ENCODE measurements around the gene FKBP5. TPM values are rescaled to one million over a fixed set of nuclear protein-coding genes. Genes with fewer than 3 reads are reported as not detected.

FKBP5 gene
- total RNA-seq, 1 donor from 2014 or later = 156 TPM

DNA sequence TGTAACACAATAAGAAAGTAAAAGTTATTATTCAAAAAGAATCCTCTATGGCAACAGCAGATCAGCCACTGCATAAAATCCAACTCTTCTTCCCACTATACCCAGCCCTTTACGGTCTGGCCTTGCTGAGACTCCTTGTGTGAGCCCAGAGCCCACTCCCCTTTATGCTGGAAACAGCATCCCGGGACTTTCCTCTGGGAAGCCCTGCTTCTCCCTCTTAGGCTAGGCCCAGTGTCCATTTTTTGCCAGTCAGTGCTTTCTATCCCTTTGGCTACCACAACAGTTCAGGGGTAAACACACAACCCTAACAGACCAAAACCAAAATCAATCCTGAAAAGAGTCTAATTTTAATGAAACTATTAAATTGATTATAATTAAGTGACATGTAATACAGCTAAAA is 20.6 kb downstream of the FKBP5 start:
- peak; percentile 17 for ATAC-seq
- DNase-seq (ENCODE audit: low spot score) = no peak

DNA sequence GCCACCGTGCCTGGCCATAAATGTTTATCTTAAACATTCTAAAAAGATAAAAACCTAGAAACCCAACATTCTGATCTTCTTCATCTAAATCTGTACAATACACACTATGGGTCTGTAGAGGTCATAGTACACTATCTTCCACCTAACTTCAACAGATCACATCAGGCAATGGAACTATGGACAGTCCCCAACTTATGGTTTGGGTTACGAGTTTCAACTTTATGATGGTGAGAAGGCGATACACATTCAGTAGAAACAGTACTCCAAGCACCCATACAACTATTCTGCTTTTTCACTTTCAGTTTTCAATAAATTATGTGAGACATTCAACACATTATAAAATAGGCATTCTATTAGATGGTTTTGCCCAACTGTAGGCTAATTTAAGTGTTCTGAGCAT is 23.1 kb downstream of the FKBP5 start:
- DNase-seq (ENCODE audit: low spot score) (no peak), ATAC-seq (peak; percentile 21)

DNA sequence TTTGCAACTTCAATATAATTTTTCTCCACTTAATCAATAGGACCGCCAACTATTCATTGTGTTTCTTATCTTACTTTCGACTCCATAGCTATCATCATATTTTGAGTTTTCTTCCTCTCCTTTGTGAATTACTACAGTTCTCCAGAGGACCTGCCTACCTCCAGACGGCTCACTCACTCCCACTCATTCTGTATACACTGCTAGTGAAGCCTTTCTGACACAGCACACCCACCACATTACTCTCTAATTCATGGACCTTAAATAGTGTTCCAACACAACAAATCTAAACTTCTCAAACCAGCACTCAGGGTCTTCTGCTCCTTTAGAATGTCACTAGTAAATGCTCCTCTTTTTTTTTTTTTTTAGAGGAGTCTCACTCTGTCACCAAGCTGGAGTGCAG is 23.8 kb downstream of the FKBP5 start:
- ATAC-seq = peak; percentile 27
- DNase-seq (ENCODE audit: low spot score) = no peak

DNA sequence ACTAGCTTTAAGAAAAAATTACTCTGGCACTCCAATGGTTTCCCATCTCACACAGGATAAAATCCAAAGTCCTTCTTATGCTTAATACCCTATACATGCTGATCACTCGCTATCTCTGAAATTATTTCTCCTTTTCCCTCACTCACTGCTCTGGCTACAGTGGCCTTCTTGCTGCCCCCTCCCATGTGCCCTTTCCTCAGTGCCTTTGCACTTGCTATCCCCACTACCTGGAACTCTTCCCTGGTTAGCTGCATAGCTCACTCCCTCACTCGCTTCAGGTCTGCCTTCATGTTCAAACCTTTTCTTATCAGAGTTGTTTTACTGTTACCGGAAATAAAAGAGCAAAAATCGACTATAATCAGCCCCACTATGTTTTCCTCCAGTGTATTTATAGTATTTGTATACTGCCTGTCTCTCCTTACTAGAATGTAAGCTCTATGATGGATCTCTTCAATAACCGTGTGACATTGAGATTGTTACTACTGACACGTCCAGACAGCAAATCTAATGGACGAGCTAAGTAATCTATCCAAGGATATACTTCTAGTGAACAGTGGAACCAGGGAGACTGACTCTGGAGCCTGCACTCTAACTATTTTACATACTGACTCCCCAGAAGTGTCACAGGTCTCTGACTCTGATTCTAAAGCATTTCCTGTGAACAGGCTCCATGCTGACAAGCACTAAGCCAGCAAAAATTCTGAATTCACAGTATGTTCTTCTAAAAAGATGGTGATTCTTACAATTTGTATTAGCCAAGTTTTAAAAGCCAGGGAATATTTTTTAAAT is 25.1 kb downstream of the FKBP5 start:
- DNase-seq (ENCODE audit: low spot score) (no peak), ATAC-seq (peak; percentile 40)

DNA sequence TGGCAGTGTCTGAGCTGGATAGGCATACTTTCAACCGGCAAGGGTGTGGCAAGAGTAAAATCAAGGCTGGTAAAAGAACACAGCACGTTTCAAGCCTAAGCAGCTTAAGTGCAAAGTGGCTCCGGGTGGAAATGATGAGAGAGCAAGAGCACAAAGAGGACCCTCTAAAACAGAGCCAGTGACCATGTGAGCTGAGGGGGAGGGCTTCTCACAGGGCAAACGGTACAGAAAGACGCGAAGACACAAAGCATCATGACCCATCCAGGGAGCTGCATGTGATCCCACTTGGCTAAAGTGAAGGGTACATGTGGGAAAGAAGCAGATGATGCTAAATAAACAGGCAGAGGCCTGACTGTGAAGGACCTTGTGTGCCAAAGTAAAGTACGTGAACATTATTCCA is 25.7 kb downstream of the FKBP5 start:
- ATAC-seq (peak; percentile 45), DNase-seq (ENCODE audit: low spot score) (no peak)

DNA sequence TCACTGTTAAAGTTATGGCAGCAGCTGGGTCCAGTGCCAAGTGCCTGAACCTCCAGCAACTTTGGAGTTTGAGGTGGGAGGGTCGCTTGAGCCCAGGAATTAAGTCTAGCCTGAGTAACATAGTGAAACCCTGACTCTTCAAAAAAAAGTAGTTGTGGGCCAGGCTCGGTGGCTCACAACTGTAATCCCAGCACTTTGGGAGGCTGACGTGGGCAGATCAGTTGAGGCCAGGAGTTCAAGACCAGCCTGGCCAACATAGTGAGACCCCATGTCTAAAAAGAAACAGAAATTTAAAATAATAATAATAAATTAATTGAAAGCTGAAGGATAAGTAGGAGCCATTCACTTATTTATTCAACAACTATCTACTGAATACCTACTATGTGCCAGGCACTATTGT is 33.8 kb downstream of the FKBP5 start:
- no peak for DNase-seq (ENCODE audit: low spot score)
- peak; percentile 31 for ATAC-seq

DNA sequence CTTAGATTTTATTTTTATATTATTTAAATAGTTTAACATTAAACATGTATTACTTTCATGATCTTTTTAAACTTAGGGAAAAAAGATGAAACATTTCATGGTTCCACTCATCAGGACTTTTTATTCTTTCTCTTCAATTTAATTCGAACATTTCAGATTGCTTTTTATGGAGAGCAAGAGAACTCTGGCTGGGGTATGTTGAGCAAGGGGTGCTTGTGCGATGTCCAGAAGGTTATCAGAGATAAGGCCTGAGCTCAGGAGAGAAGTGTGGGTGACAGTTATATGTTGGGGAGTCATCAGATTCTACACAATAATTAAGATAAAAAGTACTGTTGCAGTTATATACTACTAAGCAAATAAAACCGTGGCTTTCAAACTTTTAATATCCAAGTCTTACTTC is 37.5 kb downstream of the FKBP5 start:
- ATAC-seq (no peak), DNase-seq (ENCODE audit: low spot score) (no peak)

DNA sequence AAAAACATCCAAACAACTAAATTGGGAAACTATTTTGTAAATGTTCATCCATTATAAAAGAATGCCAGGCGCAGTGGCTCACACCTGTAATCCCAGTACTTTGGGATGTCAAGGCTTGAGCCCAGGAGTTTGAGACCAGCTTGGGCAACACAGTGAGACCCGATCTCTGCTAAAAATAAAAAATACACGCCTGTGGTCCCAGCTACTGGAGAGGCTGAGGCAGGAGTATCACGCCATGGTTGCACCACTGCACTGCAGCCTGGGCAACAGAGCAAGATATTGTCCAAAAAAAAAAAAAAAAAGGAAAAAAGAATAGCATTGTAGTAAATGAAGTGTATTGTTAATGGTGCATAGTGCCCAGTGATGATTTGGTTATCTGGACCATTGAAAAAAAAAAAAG is 38.7 kb downstream of the FKBP5 start:
- no peak for ATAC-seq
- no peak for DNase-seq (ENCODE audit: low spot score)

DNA sequence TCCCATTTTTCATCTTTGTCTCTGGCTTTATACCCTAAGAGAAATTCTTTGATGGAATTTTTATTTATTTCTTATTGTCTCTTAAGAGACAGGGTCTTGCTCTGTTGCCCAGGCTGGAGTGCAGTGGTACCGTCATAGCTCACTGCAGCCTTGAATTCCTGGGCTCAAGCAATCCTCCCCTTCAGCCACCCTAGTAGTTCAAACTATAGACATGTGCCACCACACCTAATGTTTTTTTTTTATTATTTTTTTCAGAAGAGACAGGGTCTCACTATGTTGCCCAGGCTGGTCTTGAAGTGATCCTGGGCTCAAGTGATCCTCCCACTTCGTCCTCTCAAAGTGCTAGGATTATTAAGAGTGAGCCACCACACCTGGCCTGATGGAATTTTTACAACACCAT is 40.5 kb downstream of the FKBP5 start:
- DNase-seq (ENCODE audit: low spot score) (no peak), ATAC-seq (no peak)

DNA sequence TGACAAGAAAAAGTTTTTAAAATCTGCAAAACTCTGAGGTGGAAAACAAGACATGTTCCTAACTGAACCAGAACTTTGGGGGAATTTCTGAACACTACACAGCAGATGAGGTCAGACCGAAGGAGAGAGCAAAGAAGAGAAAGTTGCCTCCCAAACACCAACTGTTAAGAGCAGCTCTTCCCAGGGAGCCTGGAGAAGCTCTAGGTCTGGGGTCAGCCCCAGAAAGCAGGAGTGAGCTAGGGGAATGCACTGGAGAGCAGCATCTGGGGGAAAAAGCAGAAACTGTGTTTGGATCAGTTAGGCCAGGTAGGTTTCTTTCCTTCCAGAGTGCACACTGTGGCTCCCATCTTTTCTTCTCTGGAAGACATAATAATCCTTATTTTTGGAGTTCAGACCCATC is 41.3 kb downstream of the FKBP5 start:
- ATAC-seq (no peak), DNase-seq (ENCODE audit: low spot score) (no peak)

DNA sequence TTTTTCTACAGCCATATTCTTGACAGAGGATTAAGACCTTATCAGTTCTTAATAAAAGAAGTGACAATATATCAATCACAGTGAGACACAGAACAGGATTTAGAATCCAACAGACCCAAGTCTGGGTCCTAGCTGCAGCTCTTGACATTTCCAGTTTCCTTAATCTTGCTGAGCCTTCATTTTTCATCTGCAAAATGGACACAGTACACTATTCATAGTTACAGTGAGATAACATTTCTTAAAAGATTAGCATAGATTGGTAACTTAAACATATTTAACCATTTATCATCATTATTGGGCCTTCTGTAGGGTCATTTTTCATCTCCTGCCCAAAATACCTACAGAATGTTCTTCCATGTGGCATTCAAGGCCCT is 45.6 kb downstream of the FKBP5 start:
- DNase-seq (ENCODE audit: low spot score) = no peak
- ATAC-seq = no peak

DNA sequence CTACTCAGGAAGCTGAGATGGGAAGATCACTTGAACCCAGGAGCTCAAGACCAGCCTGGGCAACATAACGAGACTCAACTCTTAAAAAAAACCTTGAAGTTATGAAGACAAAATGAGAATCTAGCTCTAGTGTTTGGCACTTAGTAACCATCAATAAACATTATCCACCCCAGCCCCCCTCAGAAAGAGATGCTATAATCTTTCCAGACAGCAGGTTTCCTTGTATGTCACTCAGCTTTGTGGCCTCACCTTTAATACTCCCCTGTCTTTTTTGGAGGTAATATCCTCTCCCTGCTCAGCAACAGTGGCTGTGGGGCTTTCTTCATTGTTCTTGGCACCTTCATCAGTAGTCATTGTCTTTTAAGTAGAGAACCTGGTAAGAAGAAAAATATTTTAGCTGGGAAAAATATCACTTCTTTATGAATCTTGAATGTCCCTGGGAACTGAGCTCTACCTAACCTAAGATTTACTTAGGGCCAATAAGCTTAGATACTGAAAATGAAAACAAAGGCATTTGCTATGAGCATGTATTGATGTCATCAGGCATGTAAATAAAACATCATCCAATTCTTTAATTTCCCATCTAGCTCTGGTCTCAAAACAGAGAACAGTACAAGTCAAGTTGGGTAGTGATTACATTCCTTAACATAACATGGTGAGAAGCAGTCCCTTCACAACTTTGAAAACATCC is 46.1 kb downstream of the FKBP5 start:
- ATAC-seq (no peak), DNase-seq (ENCODE audit: low spot score) (no peak)

DNA sequence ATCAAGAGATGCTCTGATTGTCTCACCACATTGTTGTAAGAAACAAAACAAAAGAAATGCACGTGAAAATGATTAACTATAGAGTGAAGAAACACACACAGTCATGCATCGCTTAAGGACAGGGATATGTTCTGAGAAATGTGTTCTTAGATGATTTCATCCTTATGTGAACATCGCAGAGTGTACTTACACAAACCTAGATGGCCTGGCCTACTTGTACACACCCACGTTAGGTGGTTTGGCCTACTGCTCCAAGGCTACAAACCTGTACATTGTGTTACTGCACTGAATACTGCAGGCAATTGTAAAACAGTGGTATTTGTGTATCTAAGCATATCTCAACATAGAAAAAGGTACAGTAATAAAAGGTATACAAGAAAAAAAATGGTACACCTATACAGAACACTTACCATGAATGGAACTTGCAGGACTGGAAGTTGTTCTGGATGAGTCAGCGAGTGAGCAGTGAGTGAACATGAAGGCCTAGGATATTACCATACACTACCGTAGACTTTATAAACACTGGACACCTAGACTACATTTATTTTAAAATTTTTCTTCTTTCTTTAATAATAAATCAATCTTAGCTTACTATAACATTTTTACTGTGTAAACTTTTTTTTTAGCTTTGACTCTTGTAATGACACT is 48.6 kb downstream of the FKBP5 start:
- ATAC-seq = no peak
- no peak for DNase-seq (ENCODE audit: low spot score)

DNA sequence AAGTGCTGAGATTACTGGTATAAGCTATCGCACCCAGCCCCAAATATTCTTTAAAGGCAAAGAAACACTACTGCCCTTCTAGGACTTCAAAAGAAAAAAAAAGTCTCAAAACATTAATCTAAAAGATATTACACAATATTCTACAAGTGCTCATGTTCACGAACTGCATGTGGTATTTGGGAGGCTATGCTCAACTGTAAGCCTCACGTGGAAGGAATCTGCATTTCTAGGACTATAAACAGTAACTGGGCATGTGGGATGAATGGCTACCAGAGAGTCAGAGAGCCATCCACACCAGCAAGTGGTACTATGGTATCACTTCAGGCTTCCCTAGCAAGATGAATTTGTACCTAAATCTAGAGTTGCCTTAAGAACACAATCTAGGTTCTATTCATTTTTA is 50.0 kb downstream of the FKBP5 start:
- DNase-seq (ENCODE audit: low spot score) = no peak

DNA sequence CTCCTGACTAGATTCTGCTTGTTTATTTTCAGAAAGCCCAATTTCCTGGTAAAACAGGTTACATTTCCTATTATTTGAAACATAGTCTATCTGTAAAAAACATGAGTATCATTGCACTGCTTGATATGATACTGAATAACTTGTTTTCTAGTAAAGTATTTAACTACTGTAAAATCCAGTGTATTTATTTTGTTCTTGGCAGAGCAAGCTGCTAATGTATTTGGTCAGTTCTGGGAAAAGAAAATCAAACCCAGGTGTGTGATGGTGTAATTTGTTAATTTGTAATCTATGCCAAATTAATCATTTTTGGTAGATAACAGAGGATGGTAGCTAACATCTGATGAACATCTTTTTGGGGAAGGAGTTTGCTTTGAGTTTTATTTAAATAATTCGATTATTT is 50.8 kb downstream of the FKBP5 start:
- DNase-seq (ENCODE audit: low spot score) (no peak), ATAC-seq (no peak)

More for the DNA sequence above, 50.0 kb downstream of the FKBP5 start:
- no peak for ATAC-seq

DNA sequence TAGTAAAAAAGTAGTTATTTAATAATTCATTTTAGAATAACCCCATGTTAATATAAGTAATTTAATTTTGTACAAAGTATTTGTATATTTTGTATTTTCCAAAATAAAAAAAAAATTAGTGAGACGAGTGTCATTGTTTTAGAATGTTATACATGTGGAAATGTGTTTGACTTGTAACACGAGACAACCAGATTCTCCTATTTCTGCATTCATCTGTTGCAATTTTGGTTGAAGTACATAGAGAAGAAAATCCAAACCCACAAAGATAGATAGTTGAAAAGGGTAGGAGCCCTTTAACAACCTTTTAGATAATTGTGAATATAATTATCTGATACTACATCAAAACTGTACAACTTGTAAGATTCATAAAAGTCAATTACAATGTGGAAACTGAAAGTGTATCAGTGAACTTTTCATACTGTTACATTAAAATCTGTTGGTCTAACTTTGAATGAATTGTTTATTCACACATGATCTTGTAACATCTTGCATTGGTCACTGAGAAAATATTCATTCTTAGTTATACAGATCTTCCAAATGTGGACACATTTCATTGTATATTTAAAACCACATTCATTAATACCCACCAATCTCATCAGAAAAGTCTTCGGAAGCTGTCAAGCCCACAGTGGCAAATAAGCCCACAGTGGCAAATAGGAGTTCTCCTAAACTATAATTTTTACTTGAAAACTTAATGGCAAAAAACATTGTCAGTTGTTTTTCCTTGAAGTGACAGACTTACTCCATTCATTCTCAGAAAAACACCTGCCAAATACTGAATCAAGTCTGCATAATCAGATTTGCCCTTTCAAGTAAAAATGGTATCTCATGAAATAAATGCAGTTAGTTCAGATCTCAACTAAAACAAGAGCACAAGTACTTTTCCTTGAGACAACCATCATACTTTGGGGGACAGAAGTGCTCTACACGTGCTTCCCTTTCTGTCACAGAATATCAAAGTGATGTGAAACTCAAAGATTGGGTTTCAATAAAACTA is 52.8 kb downstream of the FKBP5 start:
- DNase-seq (ENCODE audit: low spot score) (no peak), ATAC-seq (no peak)

DNA sequence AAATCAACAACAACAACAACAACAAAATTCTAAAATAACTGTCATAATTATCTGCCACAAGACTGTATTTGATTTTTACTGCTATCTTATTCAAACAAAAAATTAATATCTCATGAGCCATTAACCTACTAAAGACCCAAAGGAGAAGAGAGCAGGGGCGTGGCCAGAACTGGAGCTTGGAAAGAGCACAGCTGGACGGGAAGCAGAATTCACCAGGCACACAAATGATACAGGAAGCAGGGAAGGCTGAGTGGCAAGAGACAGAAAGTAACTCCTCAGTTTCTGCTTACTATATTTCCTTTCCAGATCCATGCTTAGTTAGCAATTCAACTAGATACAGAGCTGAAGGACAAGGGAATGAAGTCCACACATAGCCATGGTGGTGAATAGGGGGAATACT is 54.4 kb downstream of the FKBP5 start:
- peak; percentile 53 for ATAC-seq

DNA sequence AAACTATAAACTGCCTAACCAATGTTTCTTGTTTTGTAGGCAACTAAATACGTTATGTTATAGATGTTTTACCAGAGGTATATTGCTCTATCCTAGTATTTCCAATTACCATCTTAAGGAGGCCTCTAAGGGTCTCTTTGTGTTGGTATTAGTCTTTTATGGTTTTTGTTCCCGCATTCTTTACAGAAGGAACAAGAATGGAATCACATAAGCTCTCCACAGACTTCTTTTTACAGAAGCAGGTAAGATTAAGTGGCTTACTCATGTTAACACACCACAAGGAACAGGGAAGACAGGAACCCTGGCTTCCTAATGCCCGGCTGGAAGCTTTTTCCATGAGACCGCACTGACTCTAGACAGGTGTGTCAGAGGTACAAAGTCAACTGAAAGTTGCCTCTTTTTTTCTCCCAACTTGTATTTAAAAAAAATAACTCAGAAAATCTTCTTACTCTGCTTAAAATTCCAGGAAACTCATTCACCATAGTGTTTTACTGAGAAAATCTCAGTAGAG is 55.1 kb downstream of the FKBP5 start:
- ATAC-seq (peak; percentile 15), DNase-seq (ENCODE audit: low spot score) (no peak)

More for the DNA sequence above, 54.4 kb downstream of the FKBP5 start:
- DNase-seq (ENCODE audit: low spot score) = no peak

DNA sequence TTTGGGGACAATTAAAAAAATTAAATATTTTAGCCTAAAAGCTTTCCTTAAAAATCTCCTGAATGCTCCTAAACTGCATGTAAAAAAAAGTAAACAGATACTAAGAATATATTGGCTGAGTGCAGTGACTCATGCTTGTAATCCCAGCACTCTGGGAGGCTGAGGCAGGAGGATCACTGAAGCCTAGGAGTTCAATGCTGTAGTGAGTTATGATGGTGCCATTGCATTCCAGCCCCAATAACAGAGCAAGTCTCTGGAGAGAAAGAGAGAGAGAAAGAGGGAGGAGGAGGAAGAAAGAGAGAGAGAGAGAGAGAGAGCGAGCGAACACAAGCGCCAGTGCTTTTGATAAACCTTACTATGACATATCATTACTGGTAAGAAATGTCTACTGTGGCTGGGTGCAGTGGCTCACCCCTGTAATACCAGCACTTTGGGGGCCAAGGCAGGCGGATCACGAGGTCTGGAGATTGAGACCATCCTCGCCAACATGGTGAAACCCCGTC is 58.8 kb downstream of the FKBP5 start:
- no peak for DNase-seq (ENCODE audit: low spot score)
- no peak for ATAC-seq

DNA sequence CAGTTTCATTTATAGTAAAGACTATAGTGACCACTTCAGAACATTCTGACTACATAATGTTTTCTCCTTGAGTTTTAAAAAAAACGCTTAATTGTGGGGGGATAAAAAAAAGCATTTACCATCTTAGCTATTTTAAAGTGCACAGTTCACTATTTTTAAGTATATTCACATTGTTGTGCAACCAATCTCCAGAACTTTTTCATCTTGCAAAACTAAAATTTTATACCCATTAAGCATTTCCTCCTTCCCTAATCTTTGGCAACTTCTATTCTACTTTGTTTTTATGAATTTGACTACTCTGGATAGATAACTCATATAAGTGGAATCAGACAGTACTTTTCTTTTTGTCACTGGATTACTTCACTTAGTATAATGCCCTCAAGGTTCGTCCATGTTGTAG is 62.3 kb downstream of the FKBP5 start:
- ATAC-seq = no peak
- DNase-seq (ENCODE audit: low spot score) = no peak
